ENCODE measurements around the gene FAM131A.

FAM131A gene

GRCh38 chr3:184355261-184356040 lies 18.1 kb downstream of the FAM131A start:
- in situ Hi-C loops (cut with MboI; ENCODE audit: low sequenced_read_pairs), result no loop called here

GRCh38 chr3:184357248-184358123 lies 20.1 kb downstream of the FAM131A start:
- in situ Hi-C loops (cut with MboI; ENCODE audit: low sequenced_read_pairs), result no loop called here

- in situ Hi-C loops (cut with MboI; ENCODE audit: low sequenced_read_pairs), result no loop called here
These were observed 20.8 kb downstream of the FAM131A start for GRCh38 chr3:184358124-184358767.

GRCh38 chr3:184358921-184359350 lies 21.5 kb downstream of the FAM131A start:
- in situ Hi-C loops (cut with MboI; ENCODE audit: low sequenced_read_pairs), result no loop called here

- in situ Hi-C loops (cut with MboI; ENCODE audit: low sequenced_read_pairs), result no loop called here
These were observed 22.2 kb downstream of the FAM131A start for GRCh38 chr3:184359610-184360009.

GRCh38 chr3:184360070-184360928 lies 22.9 kb downstream of the FAM131A start:
- in situ Hi-C loops (cut with MboI; ENCODE audit: low sequenced_read_pairs), result no loop called here

GRCh38 chr3:184360929-184361531 lies 23.6 kb downstream of the FAM131A start:
- in situ Hi-C loops (cut with MboI; ENCODE audit: low sequenced_read_pairs), result no loop called here

GRCh38 chr3:184361532-184361931 lies 24.1 kb downstream of the FAM131A start, which contains the start of the genes CLCN2 and POLR2H:
Gene CLCN2, minus strand, starts transcription at chr3:184361605. Its CDS starts 126 bp downstream, at chr3:184361479.
Gene POLR2H, plus strand, starts transcription at chr3:184361710. Its CDS starts 1,783 bp downstream, at chr3:184363493.
- in situ Hi-C loops (cut with MboI; ENCODE audit: low sequenced_read_pairs), result no loop called here

- in situ Hi-C loops (cut with MboI; ENCODE audit: low sequenced_read_pairs), result no loop called here
These were observed 24.7 kb downstream of the FAM131A start for GRCh38 chr3:184361932-184362667.

- in situ Hi-C loops (cut with MboI; ENCODE audit: low sequenced_read_pairs), result no loop called here
These were observed 25.5 kb downstream of the FAM131A start for GRCh38 chr3:184362668-184363546.

GRCh38 chr3:184366619-184367289 lies 29.4 kb downstream of the FAM131A start:
- in situ Hi-C loops (cut with MboI; ENCODE audit: low sequenced_read_pairs), result no loop called here

- in situ Hi-C loops (cut with MboI; ENCODE audit: low sequenced_read_pairs), result no loop called here
These were observed 30.7 kb downstream of the FAM131A start for GRCh38 chr3:184368116-184368515.

- in situ Hi-C loops (cut with MboI; ENCODE audit: low sequenced_read_pairs), result no loop called here
These were observed 31.3 kb downstream of the FAM131A start for GRCh38 chr3:184368586-184369183.

- in situ Hi-C loops (cut with MboI; ENCODE audit: low sequenced_read_pairs), result no loop called here
These were observed 34.2 kb downstream of the FAM131A start for GRCh38 chr3:184371570-184372018.

- in situ Hi-C loops (cut with MboI; ENCODE audit: low sequenced_read_pairs), result no loop called here
These were observed 35.0 kb downstream of the FAM131A start for GRCh38 chr3:184372296-184372821.

GRCh38 chr3:184372911-184373310 lies 35.5 kb downstream of the FAM131A start:
- in situ Hi-C loops (cut with MboI; ENCODE audit: low sequenced_read_pairs), result no loop called here

GRCh38 chr3:184373422-184373821 lies 36.0 kb downstream of the FAM131A start:
- in situ Hi-C loops (cut with MboI; ENCODE audit: low sequenced_read_pairs), result no loop called here
